Activated CD8-positive, alpha-beta memory T cell treated with anti-CD3 and anti-CD28 coated beads for 48 hours (primary cell): ENCODE data around the gene ZSCAN30.
A peak's percentile ranks its signal among the peaks of the same experiment; 100 is the strongest.

Source experiments
- DNase-seq, 3 experiments: peaks; one replicate each; pipeline ENCODE4 v3.0.0-alpha.2; 2020; ENCODE audit warnings: low read depth in 2 of 3, low spot score in 2 of 3

ZSCAN30 gene

DNA sequence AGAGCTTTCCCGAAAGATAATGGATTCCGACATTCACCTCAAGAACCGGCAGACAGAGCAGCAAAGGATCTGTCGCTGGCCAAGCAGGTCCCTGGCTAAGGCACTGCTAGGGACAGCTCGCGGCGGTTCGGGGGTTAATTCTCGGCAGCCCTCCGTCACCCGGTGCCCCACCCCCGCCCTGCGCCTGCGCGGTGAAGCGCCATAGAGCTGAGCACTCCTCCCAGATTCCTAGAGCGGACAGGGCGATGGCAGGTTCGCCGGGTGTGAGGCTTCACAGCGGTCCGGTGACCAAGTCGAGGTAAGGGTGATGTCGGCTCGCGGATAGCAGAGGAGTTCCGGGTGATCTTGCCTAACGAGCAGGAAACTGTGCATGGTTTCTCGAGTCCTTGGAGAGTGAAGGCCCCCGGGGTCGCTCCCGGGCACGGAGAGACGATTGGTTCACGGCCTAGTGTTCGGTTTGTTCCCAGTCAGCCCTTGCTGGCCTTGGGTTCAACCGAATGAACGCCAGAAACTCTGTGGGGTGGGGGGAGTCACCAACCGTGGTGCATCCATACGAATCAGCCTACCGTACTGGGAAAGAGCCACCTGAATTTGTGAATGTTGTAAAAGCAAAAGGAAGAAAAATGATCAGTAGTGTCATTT is at the start of gene ZSCAN30:
Gene ZSCAN30, minus strand, starts transcription at position 136 of the 642 bp plus-strand sequence. CDS start 25,877 bp downstream, outside the sequence.
- peak; percentile 91 to 92 (median 92) for DNase-seq

DNA sequence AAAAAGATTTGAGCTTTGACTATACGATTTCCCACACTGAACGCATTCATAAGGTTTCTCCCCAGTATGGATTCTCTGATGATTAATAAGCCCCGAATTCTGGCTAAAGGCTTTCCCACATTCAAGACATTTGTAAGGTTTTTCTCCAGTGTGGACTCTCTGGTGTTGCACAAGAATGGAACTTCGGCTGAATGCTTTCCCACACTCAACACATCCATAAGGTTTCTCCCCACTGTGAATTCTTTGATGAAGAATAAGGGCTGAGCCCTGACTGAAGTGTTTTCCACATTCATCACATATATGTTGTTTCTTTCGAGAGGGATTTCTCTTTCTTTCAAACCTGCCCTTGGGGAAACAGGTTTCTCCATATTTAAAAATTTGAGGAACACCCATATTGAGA is 47.3 kb upstream of the ZSCAN30 start:
- DNase-seq = no peak

DNA sequence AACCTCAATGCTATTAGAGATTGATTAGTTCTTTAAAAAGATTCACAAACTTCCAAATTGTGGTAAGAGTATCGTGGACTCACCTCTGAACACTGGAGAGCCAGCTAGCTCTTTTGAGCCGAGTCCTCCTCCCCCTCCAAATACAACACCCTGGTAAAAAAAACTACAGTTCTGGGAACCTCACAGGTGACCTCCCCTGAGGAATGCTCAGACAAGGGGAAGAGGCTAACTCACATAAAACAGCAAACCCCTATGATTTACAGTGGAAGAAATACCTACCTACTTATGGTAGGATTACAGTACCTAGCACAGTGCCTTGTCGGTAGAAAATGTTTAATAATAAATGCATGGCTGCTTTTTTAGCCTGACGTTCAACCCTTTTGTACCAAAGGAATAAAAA is 45.8 kb upstream of the ZSCAN30 start:
- no peak for DNase-seq

DNA sequence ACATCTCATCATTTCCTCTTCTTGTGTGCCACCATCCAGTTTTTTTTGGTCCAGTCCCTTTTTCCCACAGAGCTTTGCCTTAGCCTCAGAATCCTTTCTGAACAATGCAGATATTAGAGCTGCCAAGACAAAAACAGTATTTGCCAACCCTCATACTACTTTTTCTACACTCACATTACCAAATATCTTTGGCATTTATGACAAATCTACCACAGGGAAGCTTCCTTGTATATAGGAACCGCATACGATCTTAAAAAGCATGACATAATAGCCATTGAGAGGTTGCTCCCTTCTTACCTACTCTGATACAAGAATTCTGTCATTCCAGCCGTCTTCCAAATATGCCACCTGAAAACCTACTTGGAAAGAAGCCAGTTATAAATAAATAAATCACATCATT is 44.8 kb upstream of the ZSCAN30 start:
- no peak for DNase-seq

DNA sequence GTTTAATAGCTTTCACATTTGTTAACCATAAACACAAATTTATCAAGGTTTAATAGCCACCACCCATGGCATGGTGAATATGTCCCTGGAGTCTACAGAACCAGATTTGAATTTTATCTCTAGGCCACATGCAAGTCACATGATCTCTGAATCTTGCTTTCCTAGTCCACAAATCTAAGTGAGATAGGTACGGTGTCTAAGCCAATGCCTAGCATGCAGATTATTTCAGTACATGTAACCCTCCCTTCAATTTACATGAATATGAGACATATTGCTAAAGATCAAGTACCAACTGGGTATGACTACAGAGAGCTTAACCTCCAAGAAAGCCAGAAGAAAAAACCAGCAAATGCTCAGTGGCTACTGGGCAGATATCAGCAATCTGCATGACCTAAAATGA is 44.2 kb upstream of the ZSCAN30 start:
- DNase-seq = no peak

DNA sequence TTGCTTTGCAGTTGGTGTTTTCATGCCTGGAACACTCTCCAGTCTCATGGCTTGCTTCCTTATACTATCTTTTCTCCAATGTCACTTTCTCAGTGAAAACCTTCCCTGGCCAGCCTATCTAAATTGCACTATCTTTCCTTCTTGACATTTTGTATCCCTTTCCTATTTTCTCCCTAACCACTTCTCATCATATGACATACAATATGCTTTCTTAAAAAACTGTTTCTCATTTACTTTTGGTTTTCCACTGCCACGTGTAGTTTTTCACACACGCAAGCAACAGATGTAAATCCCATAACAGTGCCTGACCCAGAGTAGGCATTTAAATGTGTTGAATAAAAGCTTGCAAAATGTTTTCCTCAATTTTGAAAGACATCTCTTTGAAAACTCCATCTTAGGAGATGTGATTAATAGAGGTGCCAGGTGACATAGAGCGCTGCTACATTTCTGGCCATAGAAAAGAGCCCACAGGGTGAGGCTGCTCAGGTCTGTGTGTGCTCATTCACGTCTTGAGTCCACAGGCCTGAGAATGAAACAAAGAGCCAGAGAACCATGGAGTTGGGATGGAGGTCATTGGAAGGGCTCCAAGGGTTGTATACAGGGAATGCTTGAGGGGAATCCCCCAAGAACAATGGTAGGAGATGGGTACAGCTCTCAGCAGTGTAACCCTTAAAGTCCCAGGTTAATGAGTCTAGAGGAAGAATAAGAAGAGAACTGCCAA is 41.5 kb upstream of the ZSCAN30 start:
- no peak for DNase-seq

DNA sequence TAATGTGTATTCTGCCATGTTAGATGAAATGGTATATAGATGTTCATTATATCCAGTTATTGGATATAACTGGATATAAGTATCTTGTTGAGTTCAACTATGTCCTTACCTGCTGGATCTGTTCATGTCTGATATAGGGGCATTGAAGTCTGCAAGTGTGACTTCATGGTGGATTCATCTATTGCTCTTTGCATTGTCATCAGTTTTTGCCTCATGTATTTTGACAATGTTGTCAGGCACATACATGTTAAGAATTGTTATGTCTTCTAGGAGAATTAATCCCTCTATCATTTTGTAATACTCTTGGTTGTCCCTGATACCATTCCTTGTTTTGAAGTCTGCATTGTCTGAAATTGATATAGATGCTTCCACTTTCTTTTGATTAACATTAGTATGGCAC is 38.8 kb upstream of the ZSCAN30 start:
- DNase-seq = no peak

DNA sequence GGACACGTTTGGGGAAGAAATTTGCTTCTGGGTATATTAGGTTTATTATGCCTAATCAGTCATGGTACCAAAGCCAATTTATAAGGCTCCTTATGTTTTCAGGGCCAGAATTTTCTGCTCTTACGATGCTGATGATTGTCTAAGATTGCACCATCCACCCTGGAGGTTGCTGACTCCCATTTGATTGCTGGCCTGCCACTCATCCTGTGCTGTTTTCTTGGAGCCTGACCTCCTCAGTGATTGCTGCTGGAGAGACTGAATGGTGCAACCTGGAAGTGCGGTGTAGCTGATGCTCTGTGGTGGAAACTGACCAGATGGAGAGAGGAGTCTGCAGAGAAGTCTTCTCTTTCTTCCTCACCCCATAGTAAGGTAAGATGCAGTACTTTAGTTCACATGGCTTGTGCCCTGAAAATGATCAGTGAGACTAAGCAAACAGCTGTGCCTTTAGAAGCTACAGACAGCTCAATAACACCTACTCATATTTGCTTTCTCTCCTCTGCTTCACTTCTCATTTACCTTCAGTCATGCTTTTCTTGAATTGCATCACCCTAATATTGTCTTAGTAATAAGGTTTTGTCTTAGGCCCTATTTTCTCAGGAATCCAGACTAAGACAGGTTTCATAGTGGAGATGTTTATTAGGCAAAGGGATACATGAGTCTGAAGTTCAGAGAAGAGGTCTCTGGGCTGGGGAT is 36.8 kb upstream of the ZSCAN30 start:
- DNase-seq = no peak

DNA sequence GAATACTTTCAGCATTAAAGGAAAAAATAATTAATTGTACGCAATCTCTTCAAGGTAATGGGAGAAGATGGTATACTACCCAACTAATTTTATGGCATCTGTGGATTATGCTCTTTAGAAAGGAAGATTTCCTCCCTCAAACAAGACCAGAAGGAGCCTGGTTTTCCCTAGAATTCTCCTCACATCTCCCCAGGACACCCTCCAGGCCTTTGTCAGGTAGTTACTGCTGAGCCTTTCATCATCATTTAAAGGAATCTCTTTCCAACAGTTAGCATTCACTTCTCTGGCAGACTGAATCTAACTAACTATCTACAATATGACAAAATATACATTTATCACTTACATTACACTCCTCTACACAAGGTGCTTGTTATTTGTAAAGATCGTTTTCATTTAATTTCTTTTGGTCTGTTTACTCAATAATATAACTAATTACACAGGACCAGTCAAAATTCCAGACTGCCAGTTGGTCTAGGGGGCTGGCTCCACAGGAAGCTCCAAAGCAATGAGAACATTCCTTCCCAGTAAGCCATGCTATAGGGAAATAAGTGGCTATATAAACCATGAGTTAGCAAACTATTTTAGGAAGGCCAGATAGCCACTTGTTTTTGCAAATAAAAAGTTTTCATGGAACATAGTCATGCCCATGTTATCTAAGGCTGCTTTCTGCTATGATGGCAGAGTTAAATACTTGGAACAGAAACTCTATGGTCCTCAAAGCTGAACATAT is 35.1 kb upstream of the ZSCAN30 start:
- DNase-seq = no peak

DNA sequence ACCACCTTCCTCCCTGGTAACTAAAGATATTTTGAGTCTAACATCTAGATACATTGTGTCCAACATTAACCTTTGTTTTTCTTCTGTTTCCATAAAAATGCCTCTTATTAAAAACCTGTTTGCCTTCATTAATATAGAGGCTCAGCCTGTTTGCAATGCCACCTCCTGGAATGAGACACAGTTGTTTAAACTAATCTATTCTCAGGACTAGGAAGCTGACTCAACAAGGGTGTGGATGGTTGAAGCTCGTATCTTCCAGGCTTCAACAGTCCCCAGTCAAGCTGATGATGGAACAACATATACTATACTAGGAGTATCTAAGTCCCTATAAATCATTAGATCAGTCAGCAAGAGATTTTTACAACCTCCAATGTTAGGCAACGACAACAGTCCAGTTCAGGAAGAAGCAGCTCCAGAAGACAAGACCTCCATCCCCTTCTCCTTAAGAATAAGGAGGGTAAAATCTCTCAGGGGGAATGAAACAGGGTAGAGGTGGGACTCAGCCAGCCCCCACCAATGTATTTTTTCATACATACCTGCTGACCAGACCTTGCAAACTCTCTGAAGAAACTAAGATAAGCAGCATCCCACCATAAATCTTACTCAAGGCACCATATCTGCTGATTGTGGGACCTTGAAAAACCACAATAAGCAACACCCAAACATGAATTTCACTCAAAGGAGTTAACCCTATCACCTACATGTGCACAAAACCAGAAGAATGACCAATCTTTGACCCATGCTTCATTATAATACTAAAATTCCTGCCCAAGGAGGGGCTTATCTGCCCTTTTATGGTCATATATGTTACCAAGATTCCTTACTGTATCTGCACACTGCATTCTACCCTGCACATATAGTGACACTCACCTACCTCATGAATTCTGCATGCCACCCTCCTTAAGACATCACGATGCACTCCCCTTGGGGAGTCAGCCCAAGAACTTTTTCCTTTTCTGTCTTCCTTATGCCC is 32.7 kb upstream of the ZSCAN30 start:
- no peak for DNase-seq

DNA sequence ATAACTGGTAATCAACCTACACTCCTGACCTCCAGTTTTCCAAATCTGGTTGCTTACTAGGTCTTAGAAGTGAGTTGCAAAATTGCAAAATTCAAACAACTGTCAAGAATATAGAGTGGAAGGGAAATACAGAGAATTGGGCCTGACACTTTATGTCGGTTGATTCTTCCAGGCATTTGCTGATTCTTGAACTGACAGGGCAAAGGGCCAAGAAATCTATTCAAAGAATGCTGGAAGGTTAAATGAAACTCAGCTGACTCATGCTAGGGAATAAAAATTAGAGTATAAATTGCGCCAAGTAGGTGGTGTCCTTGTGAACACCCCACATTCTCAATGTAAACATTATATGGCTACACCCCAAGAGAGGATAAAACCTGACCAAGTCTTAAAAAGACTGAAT is 21.5 kb upstream of the ZSCAN30 start:
- no peak for DNase-seq

DNA sequence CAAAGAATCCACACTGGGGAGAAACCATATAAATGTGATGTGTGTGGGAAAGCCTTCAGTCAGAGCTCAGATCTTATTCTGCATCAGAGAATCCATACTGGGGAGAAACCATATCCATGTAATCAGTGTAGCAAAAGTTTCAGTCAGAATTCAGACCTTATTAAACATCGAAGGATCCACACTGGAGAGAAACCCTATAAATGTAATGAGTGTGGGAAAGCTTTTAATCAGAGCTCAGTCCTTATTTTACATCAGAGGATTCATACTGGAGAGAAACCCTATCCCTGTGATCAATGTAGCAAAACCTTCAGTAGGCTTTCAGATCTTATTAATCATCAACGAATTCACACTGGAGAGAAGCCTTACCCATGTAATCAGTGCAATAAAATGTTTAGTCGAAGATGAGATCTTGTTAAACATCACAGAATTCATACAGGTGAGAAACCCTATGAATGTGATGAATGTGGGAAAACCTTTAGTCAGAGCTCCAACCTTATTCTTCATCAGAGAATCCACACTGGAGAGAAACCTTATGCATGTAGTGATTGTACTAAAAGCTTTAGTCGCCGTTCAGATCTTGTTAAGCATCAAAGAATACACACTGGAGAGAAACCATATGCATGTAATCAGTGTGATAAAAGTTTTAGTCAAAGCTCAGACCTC is 16.7 kb upstream of the ZSCAN30 start:
- no peak for DNase-seq

DNA sequence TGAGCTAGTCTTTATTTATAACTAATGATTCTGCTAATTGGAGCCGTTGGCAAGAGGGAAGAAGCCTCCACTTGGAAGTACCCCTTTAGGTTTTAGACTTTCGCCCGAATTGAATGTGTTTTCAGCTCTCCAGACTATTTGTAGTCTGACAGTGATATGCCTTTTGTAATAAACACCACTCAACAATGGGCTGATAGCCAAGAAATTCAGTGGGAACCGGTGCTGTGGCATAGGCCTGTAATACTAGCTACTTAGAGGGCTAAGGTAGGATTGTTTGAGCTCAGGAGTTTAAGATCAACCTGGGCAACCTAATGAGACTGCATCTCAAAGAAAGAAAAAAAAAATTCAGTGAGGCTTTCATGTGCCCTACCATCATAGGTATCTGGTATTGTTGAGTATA is 13.6 kb upstream of the ZSCAN30 start:
- DNase-seq = no peak

DNA sequence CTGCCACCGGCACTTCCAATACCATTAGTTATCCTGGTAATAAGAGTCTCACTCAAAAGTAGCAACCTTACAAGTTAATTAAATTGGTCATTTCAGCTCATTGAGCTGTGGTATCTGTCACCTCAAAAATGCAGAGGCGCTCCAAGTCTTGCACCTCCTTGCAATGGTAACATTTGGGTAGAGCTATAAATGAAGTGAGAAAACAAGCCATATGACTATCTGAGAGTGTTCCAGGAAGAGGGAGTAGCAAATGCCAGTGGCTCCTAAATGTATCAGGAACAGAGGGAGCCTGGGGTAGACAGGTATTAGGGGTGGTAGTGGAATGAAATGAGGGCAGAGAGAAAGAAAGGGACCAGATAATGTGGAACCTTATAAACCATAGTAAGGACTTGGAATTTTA is 6.0 kb upstream of the ZSCAN30 start:
- DNase-seq = no peak

DNA sequence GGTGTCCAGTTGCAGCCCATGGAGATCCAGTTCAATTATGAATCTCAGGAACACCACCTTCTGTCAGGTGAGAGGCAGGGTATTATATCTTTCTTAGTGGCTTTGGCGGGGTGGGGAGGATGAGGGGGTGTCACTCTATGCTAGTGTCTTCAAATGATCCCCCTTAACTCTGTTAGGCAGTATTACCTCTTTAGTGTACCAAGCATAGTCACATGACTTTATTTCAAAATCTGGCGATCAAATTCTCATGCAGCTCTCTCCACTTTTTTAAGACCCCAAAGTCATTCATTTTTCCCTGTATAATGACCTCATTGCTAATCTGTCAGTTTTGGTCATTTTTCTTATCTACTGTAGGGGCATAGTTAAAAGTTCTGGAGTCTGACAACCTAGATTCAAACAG is 1.1 kb upstream of the ZSCAN30 start:
- no peak for DNase-seq

DNA sequence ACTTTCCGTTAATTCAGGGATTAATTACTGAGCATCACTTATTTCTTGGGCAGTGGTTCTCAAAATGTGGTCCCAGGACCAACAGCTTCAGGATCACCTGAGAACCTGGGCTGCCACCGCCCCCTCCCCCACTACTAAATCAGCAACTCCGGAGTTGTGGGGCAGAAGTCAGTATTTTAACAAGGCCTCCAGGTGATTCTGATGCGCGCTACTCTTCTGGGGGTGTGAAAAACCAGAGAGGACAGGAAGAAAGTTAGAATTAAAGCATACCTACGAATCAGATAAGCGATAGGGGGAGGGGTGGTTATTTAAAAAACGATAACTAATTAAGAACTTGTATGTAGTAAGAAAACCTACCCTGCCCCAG is 319 bp downstream of the ZSCAN30 start:
- no peak for DNase-seq

DNA sequence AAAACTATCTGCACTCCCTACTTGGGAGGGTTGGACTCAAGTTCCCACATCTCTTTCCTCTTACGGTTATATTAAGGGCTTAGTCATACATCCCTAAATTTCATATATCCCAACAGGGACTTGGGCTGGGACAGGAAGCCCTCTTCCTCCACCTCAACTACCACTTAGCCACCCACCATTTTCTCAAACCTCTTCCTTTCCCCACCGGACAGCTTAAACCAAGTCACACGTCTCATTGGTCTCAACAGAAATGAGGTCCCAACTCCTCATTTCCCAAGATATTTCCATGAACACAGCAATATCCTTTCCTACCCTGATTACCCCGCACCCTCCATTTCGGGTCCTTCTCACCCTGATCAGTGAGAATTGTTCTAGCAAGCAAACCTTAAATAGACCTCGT is 736 bp downstream of the ZSCAN30 start:
- DNase-seq = no peak

DNA sequence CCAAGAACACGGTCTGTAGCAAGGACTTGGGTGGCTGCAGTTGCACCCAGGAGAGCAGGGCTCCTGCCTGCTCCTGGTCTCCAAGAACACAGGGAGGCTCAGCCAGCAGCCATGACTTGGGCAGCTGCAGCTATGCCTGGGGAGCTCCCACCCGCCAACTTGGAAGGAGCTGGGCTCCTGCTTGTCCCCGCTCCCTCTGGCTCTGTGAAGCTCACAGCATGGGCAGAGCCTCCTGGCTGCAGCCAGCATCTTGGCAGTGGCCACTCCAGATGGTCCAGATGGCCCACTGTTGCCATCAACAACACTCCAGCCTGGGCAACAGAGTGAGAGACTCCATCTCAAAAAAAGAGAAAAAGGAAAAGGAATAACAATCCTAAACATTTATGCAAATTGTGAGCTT is 5.2 kb downstream of the ZSCAN30 start:
- no peak for DNase-seq

DNA sequence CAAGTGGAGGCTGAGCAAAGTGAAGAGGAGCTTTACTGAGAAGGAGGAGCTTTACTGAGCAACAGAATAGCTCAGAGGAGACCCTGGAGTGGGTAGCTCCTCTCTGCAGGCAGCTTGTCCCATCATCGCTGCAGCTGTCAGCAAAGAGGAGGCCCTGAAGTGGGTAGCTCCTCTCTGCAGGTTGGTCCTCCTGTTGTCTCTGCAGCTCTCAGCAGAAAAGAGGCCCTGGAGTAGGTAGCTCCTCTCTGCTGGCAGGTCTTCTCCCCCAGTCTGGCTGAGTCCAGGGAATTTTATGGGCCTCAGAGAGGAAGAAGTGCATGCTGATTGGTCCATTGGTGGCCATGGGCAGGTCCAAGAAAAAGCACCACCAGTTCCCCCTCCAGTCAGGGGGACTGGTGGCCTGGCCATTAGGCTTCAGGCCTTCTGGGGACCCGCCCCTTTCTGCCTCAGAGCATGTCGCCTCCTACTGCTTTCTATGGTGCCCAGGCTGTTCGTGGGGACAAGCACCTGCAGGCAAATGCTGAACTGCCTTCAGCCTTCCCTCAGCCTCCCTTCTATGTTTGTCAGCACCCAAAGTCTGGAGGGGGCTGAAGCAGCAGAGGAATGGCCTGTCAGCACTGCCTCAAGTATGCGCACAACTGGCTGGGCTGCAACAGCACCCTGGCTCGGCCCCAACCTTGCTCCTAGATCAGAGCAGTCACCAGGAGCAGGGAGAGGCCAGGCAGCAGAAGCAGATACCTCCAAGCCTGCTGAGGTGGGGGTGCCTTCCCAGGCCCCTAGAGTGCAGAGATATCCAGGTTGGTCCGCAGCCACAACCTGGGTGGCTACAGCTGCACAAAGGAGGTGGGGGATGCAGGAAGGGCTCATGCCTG is 5.9 kb downstream of the ZSCAN30 start:
- DNase-seq = no peak
